SU-DHL-6 (cell line): ENCODE measurements around the gene CDK5R1.

ENCODE experiments used
- CTCF ChIP-seq: fragments of 200-600 bp; sonication (generic); IDR thresholded peaks from one replicate; pipeline ENCODE4 v1.5.1; 2017; ENCODE audit warnings: antibody characterized with exemption, mild to moderate bottlenecking, low read length, moderate library complexity; ENCODE audit not compliant: insufficient read depth, poor library complexity, severe bottlenecking
- EZH2phosphoT487 ChIP-seq: fragments of 200-600 bp; sonication (generic), shearing (Covaris generic); conservative IDR thresholded peaks from 2 replicates; pipeline ENCODE4 v1.6.1; 2018; ENCODE audit warnings: mild to moderate bottlenecking, antibody characterized with exemption, low read length, moderate library complexity, mixed read lengths

GRCh38 chr17:32516940-32517701 is 30.3 kb downstream of the CDK5R1 start:
- TF ChIP-seq CTCF (no peak), EZH2phosphoT487 (no peak)
